ENCODE measurements around the gene A2M.

Gene A2M

GRCh38 chr12:9033265-9033887, 82.3 kb downstream of the A2M start:
- DNase-seq = no peak

- no peak for DNase-seq
Measured at GRCh38 chr12:9032202-9032964, 83.3 kb downstream of the A2M start.

GRCh38 chr12:9030776-9031175, 84.9 kb downstream of the A2M start:
- no peak for DNase-seq

- no peak for DNase-seq
Measured at GRCh38 chr12:9027161-9028059, 88.3 kb downstream of the A2M start.

GRCh38 chr12:9024512-9024911, 91.2 kb downstream of the A2M start:
- no peak for DNase-seq

- DNase-seq = no peak
Measured at GRCh38 chr12:9022592-9022991, 93.1 kb downstream of the A2M start.

Measured in NCI-H1105 (cell line).